CD4-positive, alpha-beta memory T cell (primary cell): ENCODE results near the gene NUP210L. TPM values are rescaled to one million over a fixed set of nuclear protein-coding genes. Genes with fewer than 3 reads are reported as not detected.
"Not testable (repeated sequence)": the region's sequence is repeated elsewhere in the genome, so short reads cannot be mapped to it uniquely, and the experiment has no call there.

Experiments used
- CTCF ChIA-PET: fragments of 350-600 bp; sonication (Branson Sonifier 250); formaldehyde crosslinking; loops from one replicate; lab custom pipeline; 2021; ENCODE audit warnings: inconsistent platforms; ENCODE audit not compliant: partially characterized antibody; lab: Charles Lee
- POLR2A ChIA-PET: fragments of 350-600 bp; sonication (Branson Sonifier 250); formaldehyde crosslinking; loops from one replicate; lab custom pipeline; 2021; ENCODE audit not compliant: partially characterized antibody; lab: Charles Lee
- DNase-seq, 5 donors: peaks; one replicate each; pipeline versions ENCODE4 v3.0.0 to v3.0.0-alpha.2; 2020 to 2022; ENCODE audit warnings: mixed read lengths in 1 of 5
- H3K27ac ChIP-seq: one replicate; pipeline ENCODE4 v1.7.0; 2013; ENCODE audit warnings: low read depth, low read length
- H3K27me3 ChIP-seq: 2 replicates; pipeline ENCODE4 v1.7.0; 2013; ENCODE audit warnings: mild to moderate bottlenecking, low read length, moderate library complexity; ENCODE audit not compliant: insufficient read depth
- H3K36me3 ChIP-seq: 2 replicates; pipeline ENCODE4 v1.7.0; 2013; ENCODE audit warnings: mild to moderate bottlenecking, low read length, moderate library complexity; ENCODE audit not compliant: insufficient read depth
- H3K4me1 ChIP-seq: 2 replicates; pipeline ENCODE4 v1.7.0; 2013; ENCODE audit warnings: mild to moderate bottlenecking, low read length, moderate library complexity; ENCODE audit not compliant: insufficient read depth
- H3K4me3 ChIP-seq, 2 donors: one replicate each; pipeline ENCODE4 v1.7.0; 2013; ENCODE audit warnings: low read length in 2 of 2, mild to moderate bottlenecking in 1 of 2
- H3K9me3 ChIP-seq, 2 donors: one replicate each; pipeline ENCODE4 v1.7.0; 2013; ENCODE audit warnings: low read length in 2 of 2, control low read depth in 1 of 2; ENCODE audit not compliant: control insufficient read depth in 1 of 2
- H3K27ac Mint-ChIP-seq, 7 donors: one replicate each; pipeline ENCODE4 v1.8.0; 2020 to 2021; ENCODE audit warnings: mixed read lengths in 7 of 7, mild to moderate bottlenecking in 6 of 7, inconsistent platforms in 3 of 7, moderate library complexity in 3 of 7
- H3K27me3 Mint-ChIP-seq, 2 donors: one replicate each; pipeline ENCODE4 v1.8.0; 2020 to 2021; ENCODE audit warnings: mixed read lengths in 2 of 2
- H3K36me3 Mint-ChIP-seq, 2 donors: one replicate each; pipeline ENCODE4 v1.8.0; 2020 to 2021; ENCODE audit warnings: mixed read lengths in 2 of 2, inconsistent platforms in 1 of 2, mild to moderate bottlenecking in 1 of 2
- H3K4me1 Mint-ChIP-seq, 4 donors: one replicate each; pipeline ENCODE4 v1.8.0; 2020 to 2021; ENCODE audit warnings: mixed read lengths in 4 of 4, mild to moderate bottlenecking in 1 of 4
- H3K4me3 Mint-ChIP-seq, 8 donors: one replicate each; pipeline ENCODE4 v1.8.0; 2020 to 2021; ENCODE audit warnings: mixed read lengths in 8 of 8, mild to moderate bottlenecking in 7 of 8, moderate library complexity in 6 of 8, inconsistent platforms in 3 of 8
- H3K9me3 Mint-ChIP-seq, 8 donors: one replicate each; pipeline ENCODE4 v1.8.0; 2020 to 2021; ENCODE audit warnings: mixed read lengths in 8 of 8, mild to moderate bottlenecking in 5 of 8, inconsistent platforms in 3 of 8, moderate library complexity in 1 of 8
- intact Hi-C: fragments of 100-400 bp; cut with micrococcal nuclease; formaldehyde crosslinking; loops from one replicate; pipeline ENCODE4 v1.15.1; 2023
- polyA plus RNA-seq, 2 donors: library from polyadenylated mRNA; unstranded; fragments of 300-500 nt; fragmentation: Illumina TruSeq; gene quantifications; one replicate each; pipeline ENCODE4 v1.2.3, GENCODE V29; 2021
- total RNA-seq, 2 experiments: library from RNA; stranded (reverse); gene quantifications; one replicate each; pipeline ENCODE4 v1.2.3, GENCODE V29; 2021

Gene NUP210L
- total and polyA plus RNA-seq, 4 experiments from 2014 or later = 0.14 to 0.23 (median 0.19) TPM; not detected in 1

DNA sequence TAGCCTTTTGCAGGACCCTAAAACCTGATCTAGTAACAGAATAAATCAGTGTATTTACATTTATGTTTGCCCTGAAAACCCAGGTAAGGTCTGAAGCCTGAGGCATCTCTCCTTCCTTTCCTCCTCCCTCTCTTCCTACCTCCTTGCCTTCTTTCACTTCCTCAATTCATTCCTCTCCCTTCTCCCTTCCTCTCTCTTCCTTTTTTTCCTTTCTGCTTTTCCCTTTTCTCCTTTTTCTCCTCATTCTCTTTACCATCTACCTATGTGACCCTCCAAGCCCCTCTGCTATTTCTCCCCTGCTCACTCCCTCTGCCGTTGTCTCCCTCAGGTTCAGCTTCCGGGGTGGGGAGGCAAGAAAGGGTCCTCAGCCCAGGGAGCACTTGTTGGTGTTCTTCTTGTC, 173.1 kb downstream of the NUP210L start:
- H3K27ac Mint-ChIP-seq = peak overlapping the region in 1 of 7 donors; percentile 33
- H3K9me3 Mint-ChIP-seq, CTCF ChIA-PET: not testable (repeated sequence)

DNA sequence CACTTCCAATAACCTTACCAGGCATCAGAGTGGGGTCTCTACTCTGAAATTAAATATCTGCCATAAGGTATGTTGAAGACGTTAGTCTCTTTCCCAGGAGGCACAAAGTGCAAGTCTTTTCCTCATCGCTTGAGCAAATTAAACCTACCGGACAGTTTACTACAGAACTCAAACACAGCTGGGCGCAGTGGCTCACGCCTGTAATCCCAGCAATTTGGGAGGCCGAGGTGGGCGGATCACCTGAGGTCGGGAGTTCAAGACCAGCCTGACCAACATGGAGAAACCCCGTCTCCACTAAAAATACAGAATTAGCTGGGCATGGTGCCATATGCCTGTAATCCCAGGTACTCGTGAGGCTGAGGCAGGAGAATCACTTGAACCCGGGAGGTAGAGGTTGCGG, 175.8 kb downstream of the NUP210L start:
- H3K9me3 ChIP-seq, H3K27me3 Mint-ChIP-seq, H3K4me3 ChIP-seq, DNase-seq, H3K9me3 Mint-ChIP-seq, intact Hi-C loops, H3K27me3 ChIP-seq, H3K27ac ChIP-seq: not testable (repeated sequence)
- peaks cover 14 to 33% of the 10 kb centered on the region in 2 donors for H3K36me3 Mint-ChIP-seq
- H3K4me1 Mint-ChIP-seq = peaks cover 15 to 44% (median 28%) of the 10 kb centered on the region in 4 donors
- peak overlapping the region in 5 of 8 donors; percentile 31 to 97 (median 66) for H3K4me3 Mint-ChIP-seq
- peak overlapping the region in 2 of 7 donors; percentile 69 to 87 for H3K27ac Mint-ChIP-seq
- Histone ChIP-seq H3K36me3 (peaks cover 14% of the 10 kb centered on the region), H3K4me1 (peaks cover 25% of the 10 kb centered on the region)
- CTCF ChIA-PET = interaction anchor here (1.9 to 2.2 kb wide), 3 partner anchors 9 to 34 kb away, joined by 6 to 35 read pairs (median 25); partner anchors contain the start of genes DENND4B, RAB13 and RPS27
- POLR2A ChIA-PET = interaction anchor here (2.0 to 7.4 kb wide), 8 partner anchors 9 to 203 kb away, joined by 9 to 164 read pairs (median 56); partner anchors contain the start of genes CREB3L4, CRTC2, DENND4B and GATAD2B

More for the DNA sequence above, 173.1 kb downstream of the NUP210L start:
- peak overlapping the region in 1 of 8 donors; percentile 30 for H3K4me3 Mint-ChIP-seq
- H3K4me1 ChIP-seq = peaks cover 12% of the 10 kb centered on the region
- intact Hi-C loops, H3K27ac ChIP-seq, H3K27me3 Mint-ChIP-seq, H3K36me3 ChIP-seq, H3K4me3 ChIP-seq, H3K27me3 ChIP-seq, DNase-seq, H3K9me3 ChIP-seq: not testable (repeated sequence)
- POLR2A ChIA-PET = interaction anchor here (1.3 to 1.8 kb wide), 2 partner anchors 9 to 11 kb away, joined by 6 to 8 read pairs; partner anchors contain the start of gene RPS27
- H3K36me3 Mint-ChIP-seq = peaks cover 0 to 11% of the 10 kb centered on the region in 2 donors
- peaks cover 8 to 26% (median 17%) of the 10 kb centered on the region in 4 donors for H3K4me1 Mint-ChIP-seq

DNA sequence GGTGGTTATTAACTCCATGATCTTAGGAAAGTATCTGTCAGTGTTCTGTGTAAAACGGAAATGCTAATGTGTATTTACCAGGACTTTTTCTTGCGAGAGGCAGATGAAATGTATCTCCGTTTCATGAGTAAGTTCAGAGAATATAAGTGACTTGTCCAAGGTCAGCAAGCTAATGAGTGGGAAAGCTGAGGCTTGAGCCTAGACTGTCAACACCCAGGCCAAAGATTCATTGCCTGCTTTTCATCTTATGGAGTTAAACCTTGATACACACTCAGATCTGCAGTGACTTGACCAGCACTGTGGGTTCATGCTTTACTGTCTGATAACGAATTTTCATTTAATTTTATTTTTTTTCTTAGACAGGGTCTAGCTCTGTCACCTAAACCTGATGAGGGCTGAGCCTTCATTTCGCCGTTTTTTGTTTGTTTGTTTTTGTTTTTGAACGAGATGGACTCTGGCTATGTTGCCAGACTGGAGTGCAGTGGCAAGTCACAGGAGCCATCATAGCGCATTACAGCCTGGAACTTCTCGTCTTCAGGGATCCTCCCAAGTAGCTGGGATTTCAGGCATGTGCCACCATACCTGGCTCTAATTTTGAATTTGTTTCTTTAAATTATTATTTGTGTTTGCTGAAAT, 176.5 kb downstream of the NUP210L start:
- Mint-ChIP-seq H3K9me3 (no peaks in the 10 kb centered on the region), H3K4me3 (peak overlapping the region; percentile 93 to 98 (median 97)), H3K27me3 (no peaks in the 10 kb centered on the region), H3K36me3 (peaks cover 15 to 35% of the 10 kb centered on the region in 2 donors), H3K27ac (peak overlapping the region; percentile 87 to 97 (median 96)), H3K4me1 (peaks cover 15 to 47% (median 28%) of the 10 kb centered on the region in 4 donors)
- peak overlapping the region; percentile 92 for H3K27ac ChIP-seq
- no peaks in the 10 kb centered on the region for H3K27me3 ChIP-seq
- peak overlapping the region; percentile 94 for H3K4me3 ChIP-seq
- peaks cover 21% of the 10 kb centered on the region for H3K36me3 ChIP-seq
- ChIA-PET CTCF (interaction anchor here (1.0 to 5.2 kb wide), 8 partner anchors 10 to 182 kb away, joined by 3 to 55 read pairs (median 6); partner anchors contain the start of genes CREB3L4, DENND4B, GATAD2B and RAB13), POLR2A (interaction anchor here (0.9 to 7.4 kb wide), 21 partner anchors 10 to 447 kb away, joined by 3 to 164 read pairs (median 7); partner anchors contain the start of genes CHTOP, CREB3L4, CRTC2 and DENND4B)
- H3K9me3 ChIP-seq = no peaks in the 10 kb centered on the region
- H3K4me1 ChIP-seq = peaks cover 25% of the 10 kb centered on the region
- intact Hi-C loops = no loop called here
- no peak for DNase-seq

DNA sequence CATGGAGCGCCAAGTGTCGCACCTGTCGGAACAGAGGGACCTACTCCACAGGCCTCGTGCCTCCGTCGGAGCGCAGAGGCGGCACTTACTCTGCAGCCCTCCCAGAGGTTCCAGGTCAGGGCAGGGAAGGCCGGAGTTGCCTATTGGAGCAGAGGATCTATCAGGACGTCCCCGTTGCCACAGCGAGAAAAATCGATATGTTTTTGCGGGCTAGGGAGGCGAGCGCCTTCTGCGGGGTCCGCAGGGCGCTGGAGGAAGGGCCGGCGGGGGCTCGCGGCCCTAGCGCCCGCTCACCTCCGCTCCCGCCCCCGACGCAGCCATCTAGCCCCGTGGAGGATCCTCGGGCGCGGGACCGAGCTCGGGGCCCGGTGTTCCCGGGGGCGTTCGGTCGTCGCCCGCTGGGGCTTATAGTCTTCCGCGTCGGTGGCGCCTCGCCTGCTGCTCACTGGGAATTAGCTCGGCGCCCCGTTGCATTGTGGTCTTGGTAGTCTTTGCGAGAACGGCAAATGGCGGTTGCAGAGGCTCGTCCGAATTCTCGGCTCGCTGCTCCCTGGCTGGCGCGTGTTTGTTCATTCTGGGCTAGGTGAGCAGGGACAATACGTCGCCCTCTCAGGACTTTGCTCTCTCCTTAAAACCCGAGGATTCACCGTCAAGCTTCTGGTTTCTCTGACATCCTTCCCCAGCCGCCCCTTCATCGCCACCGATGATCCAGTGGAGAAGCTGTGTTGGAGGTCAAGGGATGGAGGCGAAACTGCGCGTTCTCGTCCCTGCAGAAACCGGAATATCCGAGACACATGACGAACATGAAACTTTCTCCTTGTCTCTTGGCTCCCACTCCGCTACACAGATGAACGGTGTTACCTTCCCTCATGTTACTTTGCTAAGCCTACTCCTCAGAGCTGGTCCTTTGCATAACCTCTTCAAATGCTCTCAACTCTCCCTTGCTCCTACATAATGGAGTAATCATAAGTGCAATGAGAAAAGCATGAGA, 177.3 kb downstream of the NUP210L start, which contains the start of gene JTB:
JTB (minus strand) TSS at position 425 of the 991 bp plus-strand sequence; CDS start at position 3, 422 bp downstream.
- CTCF ChIA-PET = interaction anchor here (1.0 to 5.2 kb wide), 10 partner anchors 11 to 328 kb away, joined by 3 to 55 read pairs (median 5); partner anchors contain the start of genes CREB3L4, DENND4B, GATAD2B and RAB13
- H3K4me1 Mint-ChIP-seq = peaks cover 15 to 54% (median 29%) of the 10 kb centered on the region in 4 donors
- DNase-seq = peak; percentile 77 to 91 (median 79)

DNA sequence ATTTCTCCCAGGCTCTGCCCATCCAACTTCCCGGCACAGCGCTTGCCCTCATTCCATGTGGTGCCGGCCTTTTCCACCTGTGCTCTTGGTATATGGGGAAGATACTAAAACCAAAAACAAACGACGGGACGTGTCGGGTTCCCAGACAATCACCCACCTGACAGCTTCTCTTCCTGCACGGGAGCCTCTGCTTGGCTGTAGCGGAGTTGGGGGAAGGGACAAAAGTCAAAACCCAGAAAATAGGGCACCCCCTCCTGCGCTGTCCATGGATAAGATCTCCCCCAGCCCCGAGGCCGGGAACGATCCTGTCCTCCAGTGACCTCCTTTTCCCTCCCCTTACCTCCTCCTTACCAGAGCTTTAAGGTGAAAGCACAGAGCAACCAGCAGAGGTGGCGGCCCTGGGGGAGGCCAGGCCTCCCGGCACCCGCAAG, 178.0 kb downstream of the NUP210L start:
- Mint-ChIP-seq H3K4me1 (peaks cover 18 to 61% (median 34%) of the 10 kb centered on the region in 4 donors), H3K27ac (peak overlapping the region; percentile 96 to 98 (median 97)), H3K36me3 (peaks cover 15 to 37% of the 10 kb centered on the region in 2 donors), H3K27me3 (no peaks in the 10 kb centered on the region), H3K4me3 (peak overlapping the region; percentile 93 to 98 (median 97)), H3K9me3 (no peaks in the 10 kb centered on the region)
- H3K27me3 ChIP-seq = no peaks in the 10 kb centered on the region
- ChIA-PET POLR2A (interaction anchor here (0.6 to 7.4 kb wide), 22 partner anchors 10 to 443 kb away, joined by 3 to 164 read pairs (median 6); partner anchors contain the start of genes CHTOP, CREB3L4, CRTC2 and DENND4B), CTCF (interaction anchor here (0.9 to 5.2 kb wide), 8 partner anchors 10 to 327 kb away, joined by 3 to 55 read pairs (median 10); partner anchors contain the start of genes CREB3L4, CRTC2, DENND4B and GATAD2B)
- H3K27ac ChIP-seq = peak overlapping the region; percentile 92
- no peaks in the 10 kb centered on the region for H3K9me3 ChIP-seq
- DNase-seq = peak in 1 of 5 donors; percentile 16
- peak overlapping the region; percentile 94 for H3K4me3 ChIP-seq
- H3K36me3 ChIP-seq = peaks cover 29% of the 10 kb centered on the region
- H3K4me1 ChIP-seq = peaks cover 25% of the 10 kb centered on the region
- intact Hi-C loops = loop anchor here (1.0 kb wide), 6 partner anchors 10 to 194 kb away; partner anchors contain the start of genes CREB3L4, CRTC2, GATAD2B and RPS27

More for the DNA sequence above, 177.3 kb downstream of the NUP210L start, which contains the start of gene JTB:
- peak within 1 kb of the TSS; percentile 96 to 98 (median 97) for H3K27ac Mint-ChIP-seq
- POLR2A ChIA-PET = interaction anchor here (0.6 to 7.4 kb wide), 32 partner anchors 10 to 1344 kb away, joined by 3 to 164 read pairs (median 6); partner anchors contain the start of genes CHTOP, CREB3L4, CRTC2 and DENND4B
- no peaks in the 10 kb centered on the region for H3K9me3 ChIP-seq
- H3K4me3 Mint-ChIP-seq = peak within 1 kb of the TSS; percentile 93 to 98 (median 97)
- intact Hi-C loops = loop anchor here (1.0 kb wide), 6 partner anchors 10 to 194 kb away; partner anchors contain the start of genes CREB3L4, CRTC2, GATAD2B and RPS27
- peaks cover 29% of the 10 kb centered on the region for H3K36me3 ChIP-seq
- H3K36me3 Mint-ChIP-seq = peaks cover 15 to 37% of the 10 kb centered on the region in 2 donors
- no peaks in the 10 kb centered on the region for H3K9me3 Mint-ChIP-seq
- H3K27me3 Mint-ChIP-seq = no peaks in the 10 kb centered on the region
- H3K4me1 ChIP-seq = peaks cover 25% of the 10 kb centered on the region
- peak within 1 kb of the TSS; percentile 92 for H3K27ac ChIP-seq
- no peaks in the 10 kb centered on the region for H3K27me3 ChIP-seq
- peak within 1 kb of the TSS; percentile 94 for H3K4me3 ChIP-seq

DNA sequence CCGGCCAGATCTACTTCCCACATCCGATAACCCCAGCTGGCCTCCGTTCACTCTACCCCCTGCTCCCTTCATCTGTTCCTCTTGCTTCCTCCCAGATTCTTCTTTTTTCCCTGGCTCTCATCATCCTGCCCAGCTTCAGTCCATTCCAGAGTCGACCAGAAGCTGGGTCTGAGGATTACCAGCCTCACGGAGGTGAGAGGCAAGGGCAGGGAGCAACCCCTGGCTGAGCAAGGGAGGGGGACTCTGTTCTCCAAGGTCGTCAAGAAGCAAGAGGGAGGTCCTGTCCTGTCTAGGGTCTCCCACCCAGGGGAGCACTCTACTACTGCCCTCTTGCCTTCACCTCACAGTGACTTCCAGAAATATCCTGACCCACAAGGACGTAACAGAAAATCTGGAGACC, 181.3 kb downstream of the NUP210L start:
- H3K4me3 ChIP-seq = no peak overlapping the region
- no peak overlapping the region for H3K4me3 Mint-ChIP-seq
- peak overlapping the region in 1 of 7 donors; percentile 49 for H3K27ac Mint-ChIP-seq
- intact Hi-C loops = no loop called here
- no peaks in the 10 kb centered on the region for H3K27me3 Mint-ChIP-seq
- H3K9me3 ChIP-seq = no peaks in the 10 kb centered on the region
- ChIA-PET CTCF (interaction anchor here (1.7 to 5.2 kb wide), 2 partner anchors 9 to 177 kb away, joined by 6 to 55 read pairs; partner anchors contain the start of genes CREB3L4 and SLC39A1), POLR2A (interaction anchor here (1.2 to 7.4 kb wide), 5 partner anchors 10 to 51 kb away, joined by 3 to 164 read pairs (median 70); partner anchors contain the start of genes CRTC2, GATAD2B, RAB13 and RPS27)
- peaks cover 24% of the 10 kb centered on the region for H3K4me1 ChIP-seq
- no peak for DNase-seq
- no peak overlapping the region for H3K27ac ChIP-seq
- H3K36me3 ChIP-seq = peaks cover 29% of the 10 kb centered on the region
- no peaks in the 10 kb centered on the region for H3K9me3 Mint-ChIP-seq
- H3K27me3 ChIP-seq = no peaks in the 10 kb centered on the region
- peaks cover 18 to 62% (median 33%) of the 10 kb centered on the region in 4 donors for H3K4me1 Mint-ChIP-seq
- peaks cover 15 to 37% of the 10 kb centered on the region in 2 donors for H3K36me3 Mint-ChIP-seq
